H1 (cell line): ENCODE measurements around the gene JAG1. TPM values are rescaled to one million over a fixed set of nuclear protein-coding genes. Genes with fewer than 3 reads are reported as not detected.

Experiments used
- CBX8 ChIP-seq: fragments of 300-800, 300-1000 bp; sonication (generic); IDR thresholded peaks from 2 replicates; pipeline ENCODE4 v1.7.1; 2016; ENCODE audit warnings: low read depth, low read length, borderline replicate concordance
- SIN3A ChIP-seq, 2 experiments: IDR thresholded peaks in 1 of 2; conservative IDR thresholded peaks in 1 of 2; 2 replicates each; pipeline ENCODE4 v1.6.1; 2011 to 2012; ENCODE audit warnings: low read length in 2 of 2, improper control_type of control experiment in 1 of 2, low read depth in 1 of 2, mild to moderate bottlenecking in 1 of 2
- polyA plus RNA-seq, 7 experiments: library from polyadenylated mRNA; depleted of rRNA in 3 of 7; stranded (reverse) in 5 of 7; unstranded in 2 of 7; fragments of >200 nt in 5 of 7; fragments of 200-250 nt in 2 of 7; gene quantifications; 1 replicate in 5 of 7; 2 replicates in 1 of 7; 4 replicates in 1 of 7; pipeline versions ENCODE4 v1.2.1 to v1.2.3, GENCODE V29; 2011 to 2013; ENCODE audit warnings: missing spikeins in 2 of 7, mixed read lengths in 2 of 7
- total RNA-seq: library from RNA; stranded (reverse); fragmentation: NEBNext Ultra II Directional; extraction: Animal tissue kit (Norgen Biotek cat#: 25700); gene quantifications from 2 replicates; pipeline ENCODE4 v1.2.1, GENCODE V29; 2021
- TF ChIP-seq, protein P1 (sequence below): IDR thresholded peaks from 2 replicates; pipeline ENCODE4 v1.6.1; 2012; ENCODE audit warnings: low read length, inconsistent platforms

Gene JAG1
- total and polyA plus RNA-seq, 2 of the 8 experiments (the other 6 are each of a cell fraction or from before 2014, with no cell fraction given): 13.5 to 27.3 TPM

DNA sequence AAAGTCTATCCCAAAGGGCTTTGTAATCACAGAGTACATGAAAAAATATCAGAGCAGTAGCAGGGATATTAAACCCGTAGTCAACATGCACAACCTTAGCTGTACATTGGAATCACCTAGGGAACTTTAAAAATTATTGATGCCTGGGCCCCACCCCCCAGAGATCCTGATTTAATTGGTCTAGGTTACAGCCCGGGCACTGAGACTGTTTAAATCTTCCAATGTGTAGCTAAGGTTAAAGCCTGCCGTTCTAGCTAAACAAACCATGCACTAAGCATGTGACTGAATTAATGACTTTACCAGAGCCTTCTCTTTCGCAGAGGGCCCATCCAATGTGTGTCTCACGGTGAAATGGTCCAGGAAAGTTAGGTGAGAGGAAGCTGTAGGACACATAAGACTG is 14.1 kb upstream of the JAG1 start (continued):
- TF ChIP-seq SIN3A (conservative IDR thresholded peaks at IDR 0.05 in 1 of 2, IDR thresholded peaks at IDR 0.05 in 1 of 2; ENCODE audit: low read depth in 1 of 2, low read length in 2 of 2) (no peak), CBX8 (no peak)
- TF ChIP-seq, protein P1, sequence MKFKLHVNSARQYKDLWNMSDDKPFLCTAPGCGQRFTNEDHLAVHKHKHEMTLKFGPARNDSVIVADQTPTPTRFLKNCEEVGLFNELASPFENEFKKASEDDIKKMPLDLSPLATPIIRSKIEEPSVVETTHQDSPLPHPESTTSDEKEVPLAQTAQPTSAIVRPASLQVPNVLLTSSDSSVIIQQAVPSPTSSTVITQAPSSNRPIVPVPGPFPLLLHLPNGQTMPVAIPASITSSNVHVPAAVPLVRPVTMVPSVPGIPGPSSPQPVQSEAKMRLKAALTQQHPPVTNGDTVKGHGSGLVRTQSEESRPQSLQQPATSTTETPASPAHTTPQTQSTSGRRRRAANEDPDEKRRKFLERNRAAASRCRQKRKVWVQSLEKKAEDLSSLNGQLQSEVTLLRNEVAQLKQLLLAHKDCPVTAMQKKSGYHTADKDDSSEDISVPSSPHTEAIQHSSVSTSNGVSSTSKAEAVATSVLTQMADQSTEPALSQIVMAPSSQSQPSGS: no peak
